GM21447 (cell line): ENCODE data around the gene SLC25A21.
"Not testable (repeated sequence)": the region's sequence is repeated elsewhere in the genome, so short reads cannot be mapped to it uniquely, and the experiment has no call there.

ENCODE experiments used
- ATAC-seq: cut with Tn5 transposase; IDR thresholded peaks from one replicate; pipeline ENCODE4 v1.9.1; 2021; ENCODE audit not compliant: unreplicated experiment

Gene SLC25A21

GRCh38 chr14:37172024-37172869 is at the start of gene SLC25A21:
Gene SLC25A21, minus strand, starts transcription at chr14:37172606.
- no peak for ATAC-seq

GRCh38 chr14:37221073-37221472 is 48.7 kb upstream of the SLC25A21 start:
- ATAC-seq = no peak

DNA sequence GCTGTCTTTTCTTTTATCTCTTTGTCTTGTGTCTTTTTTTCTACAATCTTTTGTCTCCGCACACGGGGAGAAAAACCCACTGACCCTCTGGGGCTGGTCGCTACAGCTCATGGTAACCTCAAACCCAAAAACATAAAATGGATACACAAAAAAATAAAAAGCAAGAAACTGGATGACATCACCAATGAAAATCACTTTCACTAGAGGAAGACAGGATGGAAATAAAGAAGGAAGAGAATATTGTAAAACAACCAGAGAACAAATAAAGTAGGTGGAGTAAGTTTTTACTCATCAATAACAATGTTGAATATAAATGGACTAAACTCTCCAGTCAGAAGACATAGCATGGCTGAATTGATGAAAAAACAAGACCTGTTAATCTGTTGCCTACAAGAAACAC is 42.9 kb upstream of the SLC25A21 start:
- ATAC-seq = no peak

GRCh38 chr14:37213016-37213415 is 40.6 kb upstream of the SLC25A21 start:
- ATAC-seq = no peak

GRCh38 chr14:37210448-37210847 is 38.0 kb upstream of the SLC25A21 start:
- ATAC-seq = no peak

- ATAC-seq = not testable (repeated sequence)
Measured at GRCh38 chr14:37209617-37210016, 37.2 kb upstream of the SLC25A21 start.

- not testable (repeated sequence) for ATAC-seq
Measured at GRCh38 chr14:37205623-37206605, 33.5 kb upstream of the SLC25A21 start.

GRCh38 chr14:37203423-37203822 is 31.0 kb upstream of the SLC25A21 start:
- ATAC-seq = no peak

GRCh38 chr14:37202812-37203211 is 30.4 kb upstream of the SLC25A21 start:
- no peak for ATAC-seq

DNA sequence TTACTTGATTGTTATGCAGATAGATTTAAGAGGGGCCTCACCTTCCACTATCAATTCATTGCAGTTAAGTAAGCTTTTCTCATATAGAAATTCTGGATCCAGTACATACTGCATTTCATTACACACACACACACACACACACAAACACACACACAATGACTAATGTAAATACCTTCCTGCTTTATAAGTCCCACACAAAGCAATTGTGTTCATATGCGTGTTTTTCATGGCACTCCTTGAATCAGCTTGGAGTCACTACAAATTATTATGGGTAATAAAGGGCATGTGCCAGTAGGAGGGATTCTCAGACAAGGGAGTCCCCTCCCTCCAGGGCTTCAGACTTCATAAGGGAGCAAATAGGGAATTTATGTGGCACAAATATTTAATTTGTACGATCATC is 29.9 kb upstream of the SLC25A21 start:
- no peak for ATAC-seq

GRCh38 chr14:37201724-37202123 is 29.3 kb upstream of the SLC25A21 start:
- ATAC-seq = no peak

- no peak for ATAC-seq
Measured at GRCh38 chr14:37198907-37199306, 26.5 kb upstream of the SLC25A21 start.

GRCh38 chr14:37198273-37198598 is 25.8 kb upstream of the SLC25A21 start:
- no peak for ATAC-seq

- no peak for ATAC-seq
Measured at GRCh38 chr14:37197421-37198272, 25.2 kb upstream of the SLC25A21 start, which contains the start of gene MIPOL1. Gene MIPOL1, plus strand, starts transcription at chr14:37197937. Its CDS starts 49,952 bp downstream, at chr14:37247889.

GRCh38 chr14:37196604-37197420 is 24.4 kb upstream of the SLC25A21 start:
- ATAC-seq = no peak

- ATAC-seq = no peak
Measured at GRCh38 chr14:37195327-37195726, 22.9 kb upstream of the SLC25A21 start.

DNA sequence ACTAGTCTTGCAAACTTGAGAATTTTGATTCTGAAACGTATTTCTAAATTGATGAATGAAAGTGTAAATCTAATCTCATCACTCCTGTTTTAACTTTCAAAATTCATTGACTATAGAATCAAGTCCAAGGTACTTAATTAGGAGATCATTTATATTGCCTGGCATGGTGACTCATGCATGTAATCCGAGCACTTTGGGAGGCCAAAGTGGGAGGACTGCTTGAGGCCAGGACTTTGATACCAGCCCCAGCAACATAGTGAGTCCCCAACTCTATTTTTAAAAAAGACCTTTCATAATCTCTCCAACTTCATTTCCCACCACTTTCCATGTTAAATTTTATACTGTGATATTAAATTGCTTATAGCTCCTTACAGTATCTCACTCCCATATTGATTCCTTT is 22.3 kb upstream of the SLC25A21 start:
- ATAC-seq = no peak

DNA sequence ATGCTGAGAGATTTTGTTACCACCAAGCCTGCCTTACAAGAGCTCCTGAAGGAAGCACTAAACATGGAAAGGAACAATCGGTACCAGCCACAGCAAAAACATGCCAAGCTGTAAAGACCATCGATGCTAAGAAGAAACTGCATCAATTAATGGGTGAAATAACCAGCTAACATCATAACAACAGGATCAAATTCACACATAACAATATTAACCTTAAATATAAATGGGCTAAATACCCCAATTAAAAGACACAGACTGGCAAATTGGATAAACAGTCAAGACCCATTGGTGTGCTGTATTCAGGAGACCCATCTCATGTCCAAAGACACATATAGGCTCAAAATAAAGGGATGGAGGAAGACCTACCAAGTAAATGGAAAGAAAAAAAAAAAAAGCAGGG is 17.3 kb upstream of the SLC25A21 start:
- not testable (repeated sequence) for ATAC-seq

DNA sequence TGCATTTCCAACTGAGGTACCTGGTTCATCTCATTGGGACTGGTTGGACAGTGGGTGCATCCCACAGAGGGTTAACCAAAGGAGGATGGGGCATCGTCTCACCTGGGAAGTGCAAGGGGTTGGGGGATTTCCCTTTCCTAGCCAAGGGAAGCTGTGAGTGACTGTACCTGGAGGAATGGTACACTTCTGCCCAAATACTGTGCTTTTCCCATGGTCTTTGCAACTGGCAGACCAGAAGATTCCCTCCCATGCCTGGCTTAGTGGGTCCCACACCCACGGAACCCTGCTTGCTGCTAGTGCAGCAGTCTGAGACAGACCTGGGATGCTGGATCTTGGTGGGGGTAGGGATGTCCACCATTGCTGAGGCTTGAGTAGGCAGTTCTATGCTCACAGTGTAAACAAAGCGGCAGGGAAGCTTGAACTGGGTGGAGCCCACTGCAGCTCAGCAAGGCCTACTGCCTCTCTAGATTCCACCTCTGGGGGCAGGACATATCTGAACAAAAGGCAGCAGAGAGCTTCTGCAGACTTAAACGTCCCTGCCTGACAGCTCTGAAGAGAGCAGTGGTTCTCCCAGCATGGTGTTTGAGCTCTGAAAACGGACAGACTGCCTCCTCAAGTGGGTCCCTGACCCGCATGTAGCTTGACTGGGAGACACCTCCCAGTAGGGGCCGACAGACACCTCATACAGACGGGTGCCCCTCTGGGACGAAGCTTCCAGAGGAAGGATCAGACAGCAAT is 15.6 kb upstream of the SLC25A21 start:
- not testable (repeated sequence) for ATAC-seq
